Nephron progenitor cell (in vitro differentiated cells): ENCODE results near the gene BTD.

Experiments
- DNase-seq: peaks from one replicate; pipeline ENCODE4 v3.0.0; 2021
- H3K27ac Mint-ChIP-seq: 2 replicates; pipeline ENCODE4 v1.8.0; 2021; ENCODE audit warnings: mild to moderate bottlenecking, moderate library complexity, mixed read lengths
- H3K27me3 Mint-ChIP-seq: 2 replicates; pipeline ENCODE4 v1.8.0; 2021; ENCODE audit warnings: mild to moderate bottlenecking, low read depth, mixed read lengths; ENCODE audit not compliant: poor library complexity
- H3K36me3 Mint-ChIP-seq: 2 replicates; pipeline ENCODE4 v1.8.0; 2021; ENCODE audit warnings: low read depth, mixed read lengths
- H3K4me1 Mint-ChIP-seq: 2 replicates; pipeline ENCODE4 v1.8.0; 2021; ENCODE audit warnings: mixed read lengths
- H3K4me3 Mint-ChIP-seq: 2 replicates; pipeline ENCODE4 v1.8.0; 2021; ENCODE audit warnings: mild to moderate bottlenecking, moderate library complexity, mixed read lengths
- H3K9me3 Mint-ChIP-seq: 2 replicates; pipeline ENCODE4 v1.8.0; 2021; ENCODE audit warnings: mild to moderate bottlenecking, moderate library complexity, mixed read lengths
- TF ChIP-seq, protein P1 (sequence below): fragments of 200-600 bp; sonication (generic); IDR thresholded peaks from 2 replicates; pipeline ENCODE4 v1.5.0; 2021; ENCODE audit warnings: antibody characterized with exemption

The BTD gene

GRCh38 chr3:15632212-15632580 lies 30.7 kb downstream of the BTD start:
- TF ChIP-seq, protein P1, sequence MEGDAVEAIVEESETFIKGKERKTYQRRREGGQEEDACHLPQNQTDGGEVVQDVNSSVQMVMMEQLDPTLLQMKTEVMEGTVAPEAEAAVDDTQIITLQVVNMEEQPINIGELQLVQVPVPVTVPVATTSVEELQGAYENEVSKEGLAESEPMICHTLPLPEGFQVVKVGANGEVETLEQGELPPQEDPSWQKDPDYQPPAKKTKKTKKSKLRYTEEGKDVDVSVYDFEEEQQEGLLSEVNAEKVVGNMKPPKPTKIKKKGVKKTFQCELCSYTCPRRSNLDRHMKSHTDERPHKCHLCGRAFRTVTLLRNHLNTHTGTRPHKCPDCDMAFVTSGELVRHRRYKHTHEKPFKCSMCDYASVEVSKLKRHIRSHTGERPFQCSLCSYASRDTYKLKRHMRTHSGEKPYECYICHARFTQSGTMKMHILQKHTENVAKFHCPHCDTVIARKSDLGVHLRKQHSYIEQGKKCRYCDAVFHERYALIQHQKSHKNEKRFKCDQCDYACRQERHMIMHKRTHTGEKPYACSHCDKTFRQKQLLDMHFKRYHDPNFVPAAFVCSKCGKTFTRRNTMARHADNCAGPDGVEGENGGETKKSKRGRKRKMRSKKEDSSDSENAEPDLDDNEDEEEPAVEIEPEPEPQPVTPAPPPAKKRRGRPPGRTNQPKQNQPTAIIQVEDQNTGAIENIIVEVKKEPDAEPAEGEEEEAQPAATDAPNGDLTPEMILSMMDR: no peak
- H3K4me3 Mint-ChIP-seq: no peak overlapping the region
- no peaks in the 10 kb centered on the region for H3K27me3 Mint-ChIP-seq
- no peak overlapping the region for H3K27ac Mint-ChIP-seq
- no peak for DNase-seq
- peaks cover 35% of the 10 kb centered on the region for H3K4me1 Mint-ChIP-seq
- H3K36me3 Mint-ChIP-seq: peaks cover 4% of the 10 kb centered on the region
- no peaks in the 10 kb centered on the region for H3K9me3 Mint-ChIP-seq

GRCh38 chr3:15633159-15633558 lies 31.6 kb downstream of the BTD start:
- no peak overlapping the region for H3K4me3 Mint-ChIP-seq
- no peak for DNase-seq
- H3K27ac Mint-ChIP-seq: no peak overlapping the region
- H3K4me1 Mint-ChIP-seq: peaks cover 35% of the 10 kb centered on the region
- TF ChIP-seq, protein P1: no peak
- no peaks in the 10 kb centered on the region for H3K9me3 Mint-ChIP-seq
- no peaks in the 10 kb centered on the region for H3K27me3 Mint-ChIP-seq
- H3K36me3 Mint-ChIP-seq: peaks cover 4% of the 10 kb centered on the region

DNA sequence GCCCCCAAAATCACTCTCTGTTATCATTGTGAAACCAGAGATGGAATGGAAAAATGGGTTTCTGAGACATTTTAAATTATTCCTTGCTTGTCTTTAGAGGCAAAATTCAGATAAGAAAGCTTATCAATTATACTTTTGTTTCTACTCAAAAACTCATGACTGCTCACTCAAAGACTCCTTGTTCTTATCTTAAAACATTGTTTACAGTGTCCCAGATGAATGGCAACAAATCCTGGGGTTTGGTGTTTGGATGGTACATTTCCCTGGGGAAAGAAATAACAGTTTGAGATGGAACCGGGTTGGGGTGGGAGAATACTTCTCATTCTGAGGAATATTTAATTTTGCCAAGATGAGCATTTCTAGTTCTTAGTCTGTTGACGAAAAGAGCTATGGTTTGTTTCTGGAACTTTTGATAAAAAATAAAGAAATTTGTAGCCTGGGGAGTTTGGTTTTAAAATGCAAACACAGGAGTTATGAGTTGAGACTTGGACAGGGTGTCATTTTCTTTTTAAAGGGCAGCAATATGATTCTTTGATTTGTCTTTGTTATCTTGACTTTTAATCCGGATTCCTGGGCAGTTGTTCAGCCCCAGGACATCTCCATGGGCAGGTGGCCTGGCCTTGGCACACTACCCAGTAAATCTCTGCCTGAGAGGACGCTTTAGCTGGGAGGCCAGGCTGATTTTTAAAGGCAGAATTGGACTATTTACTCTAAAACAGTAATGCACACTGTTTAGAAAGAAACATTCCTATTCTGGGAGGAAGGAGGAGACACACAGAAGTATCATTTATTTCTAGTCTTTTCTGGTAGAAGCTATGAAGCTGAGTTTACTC lies 32.4 kb downstream of the BTD start:
- no peak overlapping the region for H3K4me3 Mint-ChIP-seq
- TF ChIP-seq, protein P1: no peak
- no peak overlapping the region for H3K27ac Mint-ChIP-seq
- peaks cover 35% of the 10 kb centered on the region for H3K4me1 Mint-ChIP-seq
- no peak for DNase-seq
- H3K9me3 Mint-ChIP-seq: no peaks in the 10 kb centered on the region
- H3K27me3 Mint-ChIP-seq: no peaks in the 10 kb centered on the region
- peaks cover 4% of the 10 kb centered on the region for H3K36me3 Mint-ChIP-seq

DNA sequence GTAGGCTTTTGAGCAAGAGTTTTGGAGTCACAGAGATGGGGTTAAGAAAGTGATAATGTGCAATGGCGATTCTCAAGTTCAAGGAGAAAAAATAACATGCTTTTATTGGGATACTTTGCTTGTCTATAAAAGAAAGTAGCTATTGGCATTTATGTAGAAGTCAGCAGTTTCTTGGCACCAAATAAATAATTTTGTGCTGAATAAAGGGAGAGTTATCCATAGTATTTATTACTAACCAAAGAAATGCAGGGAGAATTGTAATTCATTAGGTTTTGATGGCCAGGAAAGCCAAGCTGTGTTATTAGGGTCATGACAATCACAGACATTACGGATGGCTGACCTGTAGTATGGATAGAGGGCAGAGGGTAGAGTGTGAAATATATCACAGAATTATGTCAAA lies 33.1 kb downstream of the BTD start:
- H3K4me1 Mint-ChIP-seq: peaks cover 35% of the 10 kb centered on the region
- no peak for DNase-seq
- no peak overlapping the region for H3K4me3 Mint-ChIP-seq
- no peak overlapping the region for H3K27ac Mint-ChIP-seq
- H3K9me3 Mint-ChIP-seq: no peaks in the 10 kb centered on the region
- TF ChIP-seq, protein P1: no peak
- H3K27me3 Mint-ChIP-seq: no peaks in the 10 kb centered on the region
- peaks cover 4% of the 10 kb centered on the region for H3K36me3 Mint-ChIP-seq

DNA sequence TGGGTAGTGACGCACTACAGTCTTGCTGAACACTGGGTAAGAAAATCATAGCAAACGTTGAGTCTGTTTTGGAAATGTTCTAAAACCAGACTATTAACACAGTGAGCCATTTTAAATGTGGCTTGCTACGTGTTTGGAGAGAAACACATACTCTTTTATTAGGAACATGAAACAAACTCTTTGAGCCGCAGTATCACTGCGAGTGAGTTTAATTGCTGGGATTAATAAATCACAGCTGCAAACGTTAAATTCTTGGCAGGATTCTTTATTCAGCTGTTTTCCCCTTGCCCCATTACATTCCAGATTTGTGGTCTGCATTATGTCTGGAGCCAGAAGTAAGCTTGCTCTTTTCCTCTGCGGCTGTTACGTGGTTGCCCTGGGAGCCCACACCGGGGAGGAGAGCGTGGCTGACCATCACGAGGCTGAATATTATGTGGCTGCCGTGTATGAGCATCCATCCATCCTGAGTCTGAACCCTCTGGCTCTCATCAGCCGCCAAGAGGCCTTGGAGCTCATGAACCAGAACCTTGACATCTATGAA lies 33.6 kb downstream of the BTD start:
- peaks cover 30% of the 10 kb centered on the region for H3K4me1 Mint-ChIP-seq
- H3K36me3 Mint-ChIP-seq: peaks cover 4% of the 10 kb centered on the region
- H3K9me3 Mint-ChIP-seq: no peaks in the 10 kb centered on the region
- TF ChIP-seq, protein P1: no peak
- no peaks in the 10 kb centered on the region for H3K27me3 Mint-ChIP-seq
- H3K4me3 Mint-ChIP-seq: no peak overlapping the region
- H3K27ac Mint-ChIP-seq: no peak overlapping the region
- no peak for DNase-seq
